GM10266 (cell line): Measurements from ENCODE around the gene SPDYE3.

ENCODE experiments used
- DNase-seq: peaks from one replicate; pipeline ENCODE4 v3.0.0; 2012; ENCODE audit errors: extremely low spot score
- CTCF ChIP-seq: IDR thresholded peaks from 2 replicates; pipeline ENCODE4 v1.5.1; 2012; ENCODE audit warnings: mild to moderate bottlenecking, low read depth; ENCODE audit not compliant: control insufficient read depth, insufficient read depth; ENCODE audit errors: missing control alignments

SPDYE3 gene

GRCh38 chr7:100367251-100367620, 59.7 kb downstream of the SPDYE3 start:
- DNase-seq = no peak
- no peak for TF ChIP-seq CTCF

GRCh38 chr7:100367676-100368613, 60.4 kb downstream of the SPDYE3 start:
- TF ChIP-seq CTCF = no peak
- no peak for DNase-seq

GRCh38 chr7:100369105-100369504, 61.6 kb downstream of the SPDYE3 start:
- DNase-seq = peak; percentile 81
- no peak for TF ChIP-seq CTCF

GRCh38 chr7:100370303-100370702, 62.8 kb downstream of the SPDYE3 start:
- no peak for TF ChIP-seq CTCF
- no peak for DNase-seq

- no peak for DNase-seq
- no peak for TF ChIP-seq CTCF
Observed at GRCh38 chr7:100370746-100371145, 63.2 kb downstream of the SPDYE3 start.

DNA sequence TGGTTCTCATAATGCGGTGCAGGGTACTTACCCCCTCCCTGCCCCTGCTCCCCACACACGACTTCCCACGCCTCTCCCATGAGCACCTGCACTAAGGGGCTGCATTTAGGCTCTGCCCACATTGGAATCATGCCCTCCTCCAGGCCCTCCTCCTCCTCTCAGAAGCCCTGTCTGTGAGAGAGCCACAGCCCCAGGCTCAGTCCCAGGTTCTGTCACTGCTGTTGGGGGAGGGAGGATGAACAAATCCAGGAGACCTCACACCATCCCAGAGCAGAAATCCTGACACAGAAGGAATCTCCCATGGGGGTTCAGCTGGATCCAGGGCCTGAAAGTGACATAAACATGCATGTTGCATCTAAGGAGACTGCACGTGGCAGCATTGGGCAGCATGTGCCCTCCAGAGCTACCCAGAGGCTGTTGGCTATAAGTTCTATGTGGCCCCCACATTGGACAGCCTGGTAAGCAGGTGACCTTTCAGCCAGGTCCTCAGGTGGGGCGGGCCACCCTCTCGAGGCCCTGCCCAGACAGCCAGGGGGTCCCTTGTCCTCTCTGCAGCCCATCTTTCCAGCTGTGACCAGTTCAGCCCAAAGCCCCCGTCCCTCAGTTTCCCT, 64.2 kb downstream of the SPDYE3 start:
- no peak for TF ChIP-seq CTCF

More for the DNA sequence above, 64.2 kb downstream of the SPDYE3 start:
- no peak for DNase-seq
